ENCODE measurements around the gene SPNS2. TPM values are rescaled to one million over a fixed set of nuclear protein-coding genes. Genes with fewer than 3 reads are reported as not detected.

The SPNS2 gene
- total RNA-seq, 1 experiment from 2014 or later, result 1.9 TPM

- TF ChIP-seq, protein P1, sequence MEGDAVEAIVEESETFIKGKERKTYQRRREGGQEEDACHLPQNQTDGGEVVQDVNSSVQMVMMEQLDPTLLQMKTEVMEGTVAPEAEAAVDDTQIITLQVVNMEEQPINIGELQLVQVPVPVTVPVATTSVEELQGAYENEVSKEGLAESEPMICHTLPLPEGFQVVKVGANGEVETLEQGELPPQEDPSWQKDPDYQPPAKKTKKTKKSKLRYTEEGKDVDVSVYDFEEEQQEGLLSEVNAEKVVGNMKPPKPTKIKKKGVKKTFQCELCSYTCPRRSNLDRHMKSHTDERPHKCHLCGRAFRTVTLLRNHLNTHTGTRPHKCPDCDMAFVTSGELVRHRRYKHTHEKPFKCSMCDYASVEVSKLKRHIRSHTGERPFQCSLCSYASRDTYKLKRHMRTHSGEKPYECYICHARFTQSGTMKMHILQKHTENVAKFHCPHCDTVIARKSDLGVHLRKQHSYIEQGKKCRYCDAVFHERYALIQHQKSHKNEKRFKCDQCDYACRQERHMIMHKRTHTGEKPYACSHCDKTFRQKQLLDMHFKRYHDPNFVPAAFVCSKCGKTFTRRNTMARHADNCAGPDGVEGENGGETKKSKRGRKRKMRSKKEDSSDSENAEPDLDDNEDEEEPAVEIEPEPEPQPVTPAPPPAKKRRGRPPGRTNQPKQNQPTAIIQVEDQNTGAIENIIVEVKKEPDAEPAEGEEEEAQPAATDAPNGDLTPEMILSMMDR (IDR thresholded peaks at IDR 0.05), result no peak
- TF ChIP-seq SIN3A (IDR thresholded peaks at IDR 0.05; ENCODE audit: borderline replicate concordance, insufficient read depth, low read depth, low read length), result no peak
- TF ChIP-seq POLR2AphosphoS5 (IDR thresholded peaks at IDR 0.05; ENCODE audit: low read depth, low read length), result no peak
- no peak for TF ChIP-seq TCF7L2 (IDR thresholded peaks at IDR 0.05; ENCODE audit: low read depth, low read length)
- TF ChIP-seq, protein P2, sequence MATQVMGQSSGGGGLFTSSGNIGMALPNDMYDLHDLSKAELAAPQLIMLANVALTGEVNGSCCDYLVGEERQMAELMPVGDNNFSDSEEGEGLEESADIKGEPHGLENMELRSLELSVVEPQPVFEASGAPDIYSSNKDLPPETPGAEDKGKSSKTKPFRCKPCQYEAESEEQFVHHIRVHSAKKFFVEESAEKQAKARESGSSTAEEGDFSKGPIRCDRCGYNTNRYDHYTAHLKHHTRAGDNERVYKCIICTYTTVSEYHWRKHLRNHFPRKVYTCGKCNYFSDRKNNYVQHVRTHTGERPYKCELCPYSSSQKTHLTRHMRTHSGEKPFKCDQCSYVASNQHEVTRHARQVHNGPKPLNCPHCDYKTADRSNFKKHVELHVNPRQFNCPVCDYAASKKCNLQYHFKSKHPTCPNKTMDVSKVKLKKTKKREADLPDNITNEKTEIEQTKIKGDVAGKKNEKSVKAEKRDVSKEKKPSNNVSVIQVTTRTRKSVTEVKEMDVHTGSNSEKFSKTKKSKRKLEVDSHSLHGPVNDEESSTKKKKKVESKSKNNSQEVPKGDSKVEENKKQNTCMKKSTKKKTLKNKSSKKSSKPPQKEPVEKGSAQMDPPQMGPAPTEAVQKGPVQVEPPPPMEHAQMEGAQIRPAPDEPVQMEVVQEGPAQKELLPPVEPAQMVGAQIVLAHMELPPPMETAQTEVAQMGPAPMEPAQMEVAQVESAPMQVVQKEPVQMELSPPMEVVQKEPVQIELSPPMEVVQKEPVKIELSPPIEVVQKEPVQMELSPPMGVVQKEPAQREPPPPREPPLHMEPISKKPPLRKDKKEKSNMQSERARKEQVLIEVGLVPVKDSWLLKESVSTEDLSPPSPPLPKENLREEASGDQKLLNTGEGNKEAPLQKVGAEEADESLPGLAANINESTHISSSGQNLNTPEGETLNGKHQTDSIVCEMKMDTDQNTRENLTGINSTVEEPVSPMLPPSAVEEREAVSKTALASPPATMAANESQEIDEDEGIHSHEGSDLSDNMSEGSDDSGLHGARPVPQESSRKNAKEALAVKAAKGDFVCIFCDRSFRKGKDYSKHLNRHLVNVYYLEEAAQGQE (IDR thresholded peaks at IDR 0.05; ENCODE audit: insufficient read depth in 1 of 2, low read depth in 2 of 2, low read length in 1 of 2), result no peak
- intact Hi-C loops (cut with micrococcal nuclease; ENCODE audit: unreplicated experiment) (no loop called here), in situ Hi-C loops (cut with HindIII; ENCODE audit: low pct_unique_long_range_greater_than_20kb, low sequenced_read_pairs) (no loop called here)
- Histone ChIP-seq H3K4me1 (ENCODE audit: control insufficient read depth, insufficient read depth, low read length) (peaks cover 21% of the 10 kb centered on the region), H3K27ac (ENCODE audit: low read length) (no peak overlapping the region), H3K4me3 (ENCODE audit: low read depth in 2 of 2, low read length in 2 of 2) (no peak overlapping the region), H3K27me3 (ENCODE audit: control insufficient read depth, insufficient read depth, low read length) (no peaks in the 10 kb centered on the region), H3K36me3 (ENCODE audit: control insufficient read depth, insufficient read depth, low read length) (no peaks in the 10 kb centered on the region), H3K9me3 (ENCODE audit: control insufficient read depth, insufficient read depth, low read depth, low read length) (no peaks in the 10 kb centered on the region)
- ChIA-PET POLR2A (no interaction called here), CTCF (no interaction called here)
- ATAC-seq (no peak), DNase-seq (ENCODE audit: low read depth, low spot score) (no peak)
- BruUV-seq (replicated peaks), result no TSS peak
Measured at GRCh38 chr17:4531988-4532736, 33.5 kb downstream of the SPNS2 start.

DNA sequence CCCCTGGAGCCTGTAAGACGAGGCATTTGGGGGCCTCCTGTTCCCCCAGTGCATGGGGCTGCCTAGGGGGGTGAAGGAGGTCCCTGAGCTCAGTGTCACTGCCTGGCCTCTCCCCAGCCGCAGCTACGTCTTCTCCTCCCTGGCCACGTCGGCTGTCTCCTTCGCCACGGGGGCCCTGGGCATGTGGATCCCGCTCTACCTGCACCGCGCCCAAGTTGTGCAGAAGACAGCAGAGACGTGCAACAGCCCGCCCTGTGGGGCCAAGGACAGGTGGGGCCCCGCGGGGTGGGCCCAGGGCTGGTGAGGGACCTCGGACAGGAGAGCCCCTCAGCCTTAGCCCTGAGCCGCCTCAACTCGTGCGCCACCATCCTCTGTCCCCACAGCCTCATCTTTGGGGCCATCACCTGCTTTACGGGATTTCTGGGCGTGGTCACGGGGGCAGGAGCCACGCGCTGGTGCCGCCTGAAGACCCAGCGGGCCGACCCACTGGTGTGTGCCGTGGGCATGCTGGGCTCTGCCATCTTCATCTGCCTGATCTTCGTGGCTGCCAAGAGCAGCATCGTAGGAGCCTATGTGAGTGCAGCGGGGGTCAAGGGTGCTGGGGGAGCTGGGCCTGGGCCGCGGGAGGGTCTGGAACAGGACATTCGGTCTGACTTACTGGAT, 34.3 kb downstream of the SPNS2 start:
- intact Hi-C loops (cut with micrococcal nuclease; ENCODE audit: unreplicated experiment), result no loop called here
- ChIA-PET CTCF (no interaction called here), POLR2A (no interaction called here)
- DNase-seq (ENCODE audit: low read depth, low spot score) (no peak), ATAC-seq (no peak)
- no peak for TF ChIP-seq SIN3A (IDR thresholded peaks at IDR 0.05; ENCODE audit: borderline replicate concordance, insufficient read depth, low read depth, low read length)
- TF ChIP-seq, protein P1 (IDR thresholded peaks at IDR 0.05), result no peak
- TF ChIP-seq, protein P2 (IDR thresholded peaks at IDR 0.05; ENCODE audit: insufficient read depth in 1 of 2, low read depth in 2 of 2, low read length in 1 of 2), result no peak
- no peak for TF ChIP-seq TCF7L2 (IDR thresholded peaks at IDR 0.05; ENCODE audit: low read depth, low read length)
- TF ChIP-seq POLR2AphosphoS5 (IDR thresholded peaks at IDR 0.05; ENCODE audit: low read depth, low read length), result no peak
- no TSS peak for BruUV-seq (replicated peaks)
- Histone ChIP-seq H3K36me3 (ENCODE audit: control insufficient read depth, insufficient read depth, low read length) (no peaks in the 10 kb centered on the region), H3K27me3 (ENCODE audit: control insufficient read depth, insufficient read depth, low read length) (no peaks in the 10 kb centered on the region), H3K4me3 (ENCODE audit: low read depth in 2 of 2, low read length in 2 of 2) (no peak overlapping the region), H3K4me1 (ENCODE audit: control insufficient read depth, insufficient read depth, low read length) (peaks cover 29% of the 10 kb centered on the region), H3K27ac (ENCODE audit: low read length) (no peak overlapping the region), H3K9me3 (ENCODE audit: control insufficient read depth, insufficient read depth, low read depth, low read length) (no peaks in the 10 kb centered on the region)
- in situ Hi-C loops (cut with HindIII; ENCODE audit: low pct_unique_long_range_greater_than_20kb, low sequenced_read_pairs), result no loop called here

Data from Panc1 (cell line).